Activated CD8-positive, alpha-beta memory T cell treated with anti-CD3 and anti-CD28 coated beads for 48 hours (primary cell): ENCODE results near the gene TM9SF3.

ENCODE experiments used
- DNase-seq, 3 experiments: peaks; one replicate each; pipeline ENCODE4 v3.0.0-alpha.2; 2020; ENCODE audit warnings: low read depth in 2 of 3, low spot score in 2 of 3

TM9SF3 gene

GRCh38 chr10:96511044-96511945 is 75.5 kb downstream of the TM9SF3 start:
- DNase-seq: no peak

DNA sequence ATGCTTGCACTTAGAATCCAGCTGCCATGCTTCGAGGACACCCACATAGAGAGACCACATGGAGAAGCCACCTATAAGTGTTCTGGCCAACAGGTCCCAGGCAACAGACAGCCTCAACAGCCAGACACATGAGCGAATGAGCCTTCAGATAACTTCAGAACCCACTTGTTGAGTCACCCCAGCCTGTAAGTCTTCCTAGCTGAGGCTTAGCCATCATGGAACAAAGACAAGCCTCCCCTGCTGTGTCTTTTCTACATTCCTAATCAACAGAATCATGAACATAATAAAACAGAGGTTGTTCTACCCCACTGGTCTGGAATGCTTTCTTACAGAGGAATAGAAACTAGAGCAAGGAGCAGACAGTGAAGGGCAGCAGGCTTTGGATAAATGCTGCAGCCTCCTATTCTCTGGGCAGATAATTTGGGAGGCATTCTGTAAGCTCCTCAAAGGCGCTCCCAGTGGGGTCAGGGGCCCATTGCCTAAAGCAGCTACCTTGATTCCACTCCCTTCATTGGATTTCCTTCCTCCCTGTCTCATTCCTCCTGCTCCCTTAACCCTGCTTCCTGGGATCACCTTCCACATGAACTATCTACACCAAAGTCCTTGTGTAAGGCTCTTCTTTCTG is 77.7 kb downstream of the TM9SF3 start:
- DNase-seq: no peak

DNA sequence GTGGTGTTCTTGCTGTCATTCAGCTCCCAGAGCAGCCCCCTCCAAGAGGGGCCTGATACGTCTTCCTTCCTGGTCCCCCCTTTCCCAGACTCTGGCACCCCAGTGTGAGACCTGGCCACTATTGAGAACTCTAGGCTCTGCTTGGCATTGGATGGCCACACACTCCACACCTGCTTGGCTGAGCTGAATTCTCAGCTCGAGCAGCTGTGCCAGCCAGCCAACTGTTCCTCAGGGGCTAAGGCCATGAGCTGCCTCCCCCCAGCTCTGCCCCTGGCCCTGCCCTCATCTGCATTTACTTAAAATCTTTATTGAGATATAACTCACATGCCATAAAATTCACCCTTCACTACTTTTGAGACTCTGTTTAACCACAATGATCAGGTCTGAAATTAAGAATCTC is 79.8 kb downstream of the TM9SF3 start:
- no peak for DNase-seq

DNA sequence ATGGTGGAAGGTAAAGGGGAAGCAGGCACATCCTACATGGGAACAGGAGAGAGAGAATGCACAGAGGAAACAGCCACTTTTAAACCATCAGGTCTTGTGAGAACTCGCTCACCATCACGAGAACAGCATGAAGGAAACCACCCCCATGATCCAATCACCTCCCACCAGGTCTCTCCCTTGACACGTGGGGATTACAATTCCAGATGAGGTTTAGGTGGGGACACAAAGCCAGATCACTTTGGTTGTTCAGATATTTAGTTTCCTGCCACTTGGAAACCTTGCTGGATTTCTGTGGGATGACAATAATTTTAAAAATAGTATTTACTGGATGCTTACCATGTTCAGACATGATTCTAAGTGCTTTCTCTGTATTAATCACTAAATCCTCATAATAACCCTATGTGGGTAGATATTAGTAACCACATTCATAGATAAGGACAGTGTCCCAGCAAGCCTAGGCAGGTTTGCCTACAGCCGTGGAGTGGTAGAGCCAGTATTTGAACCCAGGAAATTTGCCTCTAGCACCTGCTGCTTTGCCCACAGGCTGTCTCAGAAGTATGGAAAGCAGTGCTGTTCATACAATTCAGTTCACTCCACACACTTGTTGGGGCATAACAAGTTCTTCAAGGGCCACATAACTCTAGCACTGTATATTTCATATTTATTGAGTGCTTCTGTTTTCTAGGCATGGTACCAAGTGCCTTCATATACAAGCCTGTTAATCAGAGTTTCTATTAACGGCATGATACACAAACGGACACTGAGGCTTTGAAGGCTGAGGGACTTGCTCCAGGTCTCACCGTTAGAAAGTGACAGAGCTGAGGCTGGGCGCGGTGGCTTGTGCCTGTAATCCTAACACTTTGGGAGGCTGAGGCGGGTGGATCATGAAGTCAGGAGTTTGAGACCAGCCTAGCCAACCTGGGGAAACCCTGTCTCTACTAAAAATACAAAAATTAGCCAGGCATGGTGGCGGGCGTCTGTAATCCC is 81.4 kb downstream of the TM9SF3 start:
- no peak for DNase-seq

DNA sequence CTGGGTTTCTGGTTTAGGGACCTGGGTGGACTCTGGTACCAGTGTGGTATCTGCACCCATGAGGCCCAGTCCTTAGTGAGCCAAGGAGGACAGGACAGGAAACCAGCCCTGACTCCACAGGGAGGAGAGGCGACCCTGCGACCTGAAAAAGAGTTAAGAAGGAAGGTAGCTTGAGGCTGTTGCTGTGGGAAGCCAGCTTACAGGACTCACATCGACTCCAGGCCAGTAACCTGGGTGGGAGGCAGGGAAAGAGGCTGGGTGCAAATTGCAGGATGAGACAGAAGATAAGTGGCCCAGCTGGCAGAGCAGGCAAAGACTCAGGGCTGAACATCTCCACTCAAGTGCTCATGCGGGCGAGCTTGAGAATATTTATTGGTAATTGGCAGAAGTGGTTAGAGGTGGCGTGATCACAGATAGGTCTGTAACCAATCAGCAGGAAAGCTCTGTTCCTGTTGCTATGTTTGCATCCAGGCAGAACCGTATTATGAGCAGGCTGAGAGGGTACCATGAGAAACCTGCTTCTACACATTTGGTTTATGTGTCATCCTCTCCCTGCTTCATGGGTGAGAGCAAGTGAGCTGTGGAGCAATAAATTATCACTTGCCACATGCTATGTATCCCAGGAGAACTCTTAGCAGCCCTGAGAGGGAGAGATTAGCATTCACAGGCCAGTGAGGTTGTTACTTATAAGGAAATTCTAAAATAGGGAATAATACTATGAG is 84.1 kb downstream of the TM9SF3 start:
- DNase-seq: no peak

DNA sequence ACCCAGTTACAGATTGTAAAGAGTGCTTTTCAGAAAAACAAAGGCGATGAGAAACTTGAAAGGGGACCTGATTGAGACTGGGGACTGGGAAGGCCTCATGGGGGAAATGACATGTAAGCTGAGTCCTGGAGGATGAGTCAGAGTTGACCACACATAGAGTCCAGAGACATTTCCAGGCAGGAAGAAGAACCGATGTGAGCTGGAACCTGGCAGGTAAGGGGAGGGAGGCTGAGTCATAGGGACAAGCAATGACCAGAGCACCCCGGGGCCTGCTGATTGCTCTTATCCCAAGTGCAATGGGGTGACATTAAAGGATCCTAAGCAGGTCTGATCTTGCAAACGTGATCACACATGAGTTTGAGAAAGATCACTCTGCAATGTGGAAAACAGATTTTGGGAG is 84.8 kb downstream of the TM9SF3 start:
- DNase-seq: no peak

DNA sequence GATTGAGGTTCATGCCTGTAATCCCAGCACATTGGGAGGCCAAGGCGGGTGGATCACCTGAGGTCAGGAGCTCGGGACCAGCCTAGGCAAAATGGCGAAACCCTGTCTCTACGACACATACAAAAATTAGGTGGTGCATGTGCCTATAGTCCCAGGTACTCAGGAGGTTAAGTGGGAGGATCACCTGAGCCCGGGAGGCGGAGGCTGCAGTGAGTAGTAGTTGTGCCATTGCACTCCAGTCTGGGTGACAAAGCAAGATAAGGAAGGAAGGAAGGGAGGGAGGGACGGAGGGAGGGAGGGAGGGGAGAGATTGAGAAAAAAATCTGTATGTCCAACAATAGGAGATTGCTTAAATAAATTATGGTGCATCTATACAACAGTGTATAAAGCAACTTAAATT is 86.3 kb downstream of the TM9SF3 start:
- DNase-seq: no peak

DNA sequence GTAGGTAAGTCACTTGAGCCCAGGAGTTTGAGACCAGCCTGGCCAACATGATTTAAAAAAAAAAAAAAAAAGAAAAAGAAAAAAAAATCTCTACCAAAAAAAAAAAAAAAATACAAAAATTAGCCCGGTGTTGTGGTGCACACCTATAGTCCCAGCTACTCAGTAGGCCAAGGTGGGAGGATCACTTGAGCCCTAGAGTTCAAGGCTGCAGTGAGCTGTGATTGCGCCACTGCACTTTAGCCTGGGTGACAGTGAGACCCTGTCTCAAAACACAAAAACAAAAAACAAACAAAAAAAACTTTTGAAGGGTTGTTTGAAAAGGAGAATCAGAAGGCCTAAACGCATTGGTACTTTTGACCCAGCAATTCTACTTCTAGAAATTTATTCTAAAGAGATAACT is 86.8 kb downstream of the TM9SF3 start:
- DNase-seq: no peak

DNA sequence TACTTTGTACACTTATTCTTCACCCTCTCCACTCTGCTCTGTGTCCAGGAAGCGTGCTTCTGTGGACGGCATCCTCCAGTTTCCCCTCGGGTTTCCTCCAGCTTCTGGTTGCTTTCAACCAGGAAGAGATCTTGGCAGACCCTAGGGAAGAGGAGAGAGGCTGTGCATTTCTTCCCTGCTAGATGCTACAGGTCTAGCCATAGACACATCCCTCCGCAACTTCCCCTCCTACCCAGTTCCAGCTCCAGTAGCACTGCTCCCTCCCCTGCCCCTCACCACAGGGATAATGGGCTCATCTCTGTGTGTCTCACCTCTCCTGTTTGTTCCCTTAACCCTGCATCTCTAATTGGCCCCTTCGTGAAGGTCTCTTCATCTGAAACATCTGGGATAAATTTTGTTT is 89.4 kb downstream of the TM9SF3 start:
- DNase-seq: no peak

DNA sequence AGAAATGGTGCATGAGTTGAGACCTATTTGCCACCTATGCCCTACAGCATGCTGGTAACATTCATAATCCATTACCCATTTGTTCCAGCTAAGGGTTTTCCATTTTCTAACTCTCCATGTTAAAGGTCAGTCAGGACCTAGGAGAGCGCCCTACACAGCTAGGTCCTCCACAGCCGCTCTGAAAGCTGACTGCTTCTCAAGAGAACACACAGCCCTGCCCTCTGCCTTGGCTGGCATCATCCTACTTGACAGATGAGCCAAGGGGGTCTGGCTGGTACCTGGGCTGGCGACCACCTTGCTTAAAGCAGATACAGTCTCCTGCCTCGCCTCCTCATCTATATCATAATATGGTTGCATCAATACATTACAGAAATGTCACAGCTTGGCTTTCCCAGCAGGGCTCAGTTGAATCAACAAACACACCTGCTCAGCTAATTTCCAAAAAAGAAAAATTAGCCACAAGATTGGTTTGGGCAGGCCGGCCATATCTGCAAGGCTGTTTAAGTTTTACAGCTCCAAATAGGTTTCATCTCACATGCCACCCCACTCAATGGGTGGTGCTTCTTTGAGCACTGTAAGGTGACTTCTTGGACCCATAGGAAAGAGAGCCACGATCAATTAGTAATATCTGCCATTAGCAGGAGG is 90.4 kb downstream of the TM9SF3 start:
- no peak for DNase-seq

DNA sequence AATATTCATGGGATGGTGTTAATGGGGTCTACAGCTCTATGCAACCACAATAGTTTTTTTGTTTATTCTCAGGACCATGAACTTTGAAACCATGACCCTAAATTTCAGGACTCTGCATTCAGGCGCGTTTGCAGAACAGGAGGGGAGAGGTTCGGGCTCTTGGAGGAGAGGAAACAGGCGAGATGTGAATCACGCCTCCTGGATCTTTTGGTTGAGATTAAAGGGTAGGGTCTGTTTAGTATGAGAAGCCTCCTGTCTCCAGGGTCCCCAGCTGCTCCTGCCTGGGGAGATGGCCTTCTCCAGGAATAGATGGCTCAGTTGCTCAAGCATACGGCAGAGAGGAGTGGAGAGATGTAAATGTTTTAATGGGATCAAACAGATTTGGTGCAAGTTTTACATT is 91.3 kb downstream of the TM9SF3 start:
- no peak for DNase-seq

DNA sequence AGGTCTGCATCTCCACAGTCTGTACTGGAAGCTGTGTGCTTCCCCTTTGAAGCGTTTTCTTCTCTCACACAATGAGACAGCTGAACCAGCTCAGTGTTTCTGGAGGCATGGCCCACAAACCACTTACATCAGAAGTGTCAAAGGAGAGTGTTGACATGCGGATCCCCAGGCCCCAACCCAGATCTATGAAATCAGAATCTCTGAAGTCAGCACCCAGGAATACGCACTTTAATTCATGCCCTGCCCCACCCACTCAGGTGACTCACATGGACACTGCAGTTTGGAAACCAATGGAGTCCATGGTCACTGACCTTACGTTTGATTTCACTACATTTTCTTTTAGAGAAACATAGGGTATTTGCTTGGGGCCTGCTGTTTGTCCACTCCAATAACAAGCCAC is 92.1 kb downstream of the TM9SF3 start:
- DNase-seq: no peak

DNA sequence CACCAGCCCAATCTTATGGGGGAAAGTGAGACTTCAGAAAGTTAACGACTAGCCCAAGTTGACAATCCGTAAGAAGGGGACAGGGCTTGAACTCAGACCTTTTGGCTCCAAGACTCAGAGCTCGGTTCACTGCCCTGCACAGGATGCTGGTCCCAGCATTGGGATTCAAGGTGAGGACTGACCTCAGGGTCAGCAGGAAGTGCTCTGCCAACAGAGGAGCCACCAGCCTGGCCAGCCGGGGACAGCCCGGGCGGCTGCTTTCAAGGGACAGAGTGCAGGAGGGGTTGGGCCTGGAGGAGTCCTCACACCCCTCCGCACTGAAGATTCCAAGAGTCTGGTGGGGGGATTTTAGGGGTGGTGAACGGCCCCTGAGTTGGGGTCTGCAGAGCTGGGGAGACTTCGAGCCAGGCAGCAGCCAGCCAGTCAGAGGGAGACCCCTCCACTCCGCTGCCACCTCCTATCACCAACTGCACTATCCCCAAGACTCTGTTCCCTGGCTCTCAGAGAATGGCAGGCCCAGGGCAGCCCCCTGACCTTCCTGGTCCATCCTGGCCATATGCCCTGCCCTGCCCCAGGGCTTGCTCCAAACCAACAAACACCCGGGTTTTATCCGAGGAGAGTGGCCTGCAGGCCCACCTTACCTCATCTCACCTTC is 92.8 kb downstream of the TM9SF3 start:
- no peak for DNase-seq

DNA sequence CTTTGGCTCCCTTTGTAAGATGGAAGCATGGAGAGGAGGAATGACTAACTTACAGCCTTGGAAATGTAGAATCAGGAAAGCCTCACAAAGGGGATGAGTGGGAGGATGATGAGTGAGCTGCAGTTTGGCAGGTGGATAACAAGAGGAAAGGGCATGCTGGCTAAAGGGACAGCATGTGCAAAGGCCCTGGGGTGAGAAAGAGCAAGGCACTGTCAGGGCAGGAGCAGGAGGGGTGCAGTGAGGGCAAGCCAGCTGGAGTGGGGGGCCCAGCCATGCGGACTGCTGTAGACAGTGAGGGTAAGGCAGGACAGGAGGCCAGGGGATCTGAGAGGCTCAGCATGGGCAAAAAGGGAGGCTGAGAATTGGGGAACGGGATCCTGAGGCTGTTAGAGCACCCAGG is 93.6 kb downstream of the TM9SF3 start:
- DNase-seq: no peak

- DNase-seq: no peak
These were observed 95.5 kb downstream of the TM9SF3 start for GRCh38 chr10:96491303-96491702.

GRCh38 chr10:96488161-96488935 is 98.5 kb downstream of the TM9SF3 start:
- DNase-seq: no peak

DNA sequence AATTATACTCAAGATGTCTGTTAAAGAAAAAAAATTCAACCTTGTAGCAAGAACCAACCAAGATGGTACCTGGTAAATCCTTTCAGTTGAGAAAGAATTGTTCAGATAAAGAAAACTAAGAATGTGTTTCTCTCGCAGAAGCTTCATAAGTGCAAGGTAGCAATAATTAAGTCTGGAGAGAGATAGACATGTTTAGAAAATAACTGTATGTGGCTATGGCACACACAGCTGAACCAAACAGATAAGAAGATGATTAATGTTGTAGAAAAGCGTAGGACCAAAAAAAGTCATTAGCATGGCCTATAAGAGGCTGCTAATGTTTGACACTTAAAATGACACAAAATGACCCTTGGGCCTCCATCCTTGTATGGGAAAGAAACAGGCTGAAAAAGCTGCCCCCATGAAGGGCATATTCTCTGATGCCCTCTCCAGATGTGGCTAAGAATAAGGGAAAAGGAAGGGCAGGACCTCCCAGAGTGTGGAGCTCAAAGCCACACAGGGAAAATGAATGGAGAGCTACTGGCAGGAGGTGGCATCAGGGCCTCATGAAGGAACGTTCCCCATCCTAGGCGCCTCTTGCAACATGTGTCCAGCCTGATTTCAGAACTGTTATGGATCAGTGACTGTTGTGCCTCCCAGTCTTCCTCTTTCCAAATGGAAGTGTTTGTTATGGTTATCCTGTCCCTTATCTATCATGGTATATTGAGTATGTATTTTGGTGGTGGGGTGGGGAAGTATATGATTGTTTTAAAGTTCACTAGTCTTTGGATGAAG is 103.8 kb downstream of the TM9SF3 start:
- no peak for DNase-seq

GRCh38 chr10:96478355-96478754 is 108.5 kb downstream of the TM9SF3 start:
- DNase-seq: no peak
